Measurements from ENCODE around the gene RAX2. TPM values are rescaled to one million over a fixed set of nuclear protein-coding genes. Genes with fewer than 3 reads are reported as not detected.

Gene RAX2
- total and polyA plus RNA-seq, 9 of the 15 experiments (the other 6 are each of a cell fraction or from before 2014, with no cell fraction given) = not detected

- TF ChIP-seq SIX5 (IDR thresholded peaks at IDR 0.05; ENCODE audit: borderline replicate concordance in 1 of 2, insufficient read depth in 1 of 2, low read depth in 1 of 2, low read length in 2 of 2) (no peak), ZHX1 (conservative IDR thresholded peaks at IDR 0.05; ENCODE audit: low read length) (no peak), BCLAF1 (IDR thresholded peaks at IDR 0.05; ENCODE audit: borderline replicate concordance in 1 of 2, control insufficient read depth in 1 of 2, low read depth in 2 of 2, low read length in 1 of 2) (peak in 1 of 2 experiments; percentile 86; a peak in 2 of 4 replicates), ZC3H11A (IDR thresholded peaks at IDR 0.05; ENCODE audit: low read depth, low read length) (no peak), ZNF12 (CRISPR knock-in tag; IDR thresholded peaks at IDR 0.05) (no peak), PURB (CRISPR knock-in tag; IDR thresholded peaks at IDR 0.05; ENCODE audit: low read depth) (no peak), POLR2A (conservative IDR thresholded peaks at IDR 0.05) (peak; percentile 37; the same call in 1 of the 2 replicates), GTF2A2 (tag; IDR thresholded peaks at IDR 0.05) (no peak), ZNF121 (CRISPR knock-in tag; conservative IDR thresholded peaks at IDR 0.05) (no peak), ZNF512 (tag; IDR thresholded peaks at IDR 0.05) (no peak), HBP1 (CRISPR knock-in tag; IDR thresholded peaks at IDR 0.05) (0 out of 2 replicates have a peak, but pooled peaks have one; percentile 23), PHTF2 (CRISPR knock-in tag; IDR thresholded peaks at IDR 0.05) (no peak), USF1 (CRISPR knock-in tag; IDR thresholded peaks at IDR 0.05) (no peak), SUPT5H (IDR thresholded peaks at IDR 0.05) (peak; percentile 58), SREBF1 (IDR thresholded peaks at IDR 0.05; ENCODE audit: borderline replicate concordance, low read depth, low read length) (no peak), ELF1 (tag; IDR thresholded peaks at IDR 0.05) (no peak), EGR1 (conservative IDR thresholded peaks at IDR 0.05) (peak; percentile 84)
These were observed 4.5 kb upstream of the RAX2 start (continued) for GRCh38 chr19:3776479-3777040.

Measured in K562 (cell line).